DMS79 treated with DMSO at 0.1 percent for 48 hours (cell line): Measurements from ENCODE around the gene PORCN.
A peak's percentile ranks its signal among the peaks of the same experiment; 100 is the strongest.
"Not testable (repeated sequence)": the region's sequence is repeated elsewhere in the genome, so short reads cannot be mapped to it uniquely, and the experiment has no call there.

Source experiments
- DNase-seq: peaks from one replicate; lab custom pipeline; 2025; lab: John Stamatoyannopoulos, UW

PORCN gene

GRCh38 chrX:48513670-48514069 lies 4.9 kb downstream of the PORCN start:
- DNase-seq: no peak

GRCh38 chrX:48514126-48514806 lies 5.5 kb downstream of the PORCN start:
- DNase-seq: no peak

- no peak for DNase-seq
These were observed 6.2 kb downstream of the PORCN start for GRCh38 chrX:48514868-48515460.

- DNase-seq: no peak
These were observed 7.0 kb downstream of the PORCN start for GRCh38 chrX:48515842-48516241.

- no peak for DNase-seq
These were observed 7.5 kb downstream of the PORCN start for GRCh38 chrX:48516285-48516684.

- DNase-seq: no peak
These were observed 8.2 kb downstream of the PORCN start for GRCh38 chrX:48516987-48517386.

- DNase-seq: not testable (repeated sequence)
These were observed 10.7 kb downstream of the PORCN start for GRCh38 chrX:48519481-48519880.

- DNase-seq: no peak
These were observed 11.7 kb downstream of the PORCN start for GRCh38 chrX:48520455-48520854.

- peak; percentile 35 for DNase-seq
These were observed 12.2 kb downstream of the PORCN start for GRCh38 chrX:48520976-48521352.

- peak; percentile 91 for DNase-seq
These were observed 12.8 kb downstream of the PORCN start, which contains the start of gene EBP for GRCh38 chrX:48521353-48522243. EBP (plus strand) TSS chrX:48521808; CDS start chrX:48523772, 1,964 bp downstream.

GRCh38 chrX:48522291-48522690 lies 13.5 kb downstream of the PORCN start:
- no peak for DNase-seq

GRCh38 chrX:48523682-48524081 lies 14.9 kb downstream of the PORCN start:
- no peak for DNase-seq

- not testable (repeated sequence) for DNase-seq
These were observed 17.1 kb downstream of the PORCN start for GRCh38 chrX:48525853-48526252.

GRCh38 chrX:48530736-48531135 lies 21.9 kb downstream of the PORCN start:
- no peak for DNase-seq

GRCh38 chrX:48531358-48531959 lies 22.7 kb downstream of the PORCN start:
- no peak for DNase-seq

- DNase-seq: no peak
These were observed 23.4 kb downstream of the PORCN start for GRCh38 chrX:48532161-48532560.

- DNase-seq: no peak
These were observed 24.4 kb downstream of the PORCN start for GRCh38 chrX:48533165-48533564.

- DNase-seq: no peak
These were observed 30.0 kb downstream of the PORCN start for GRCh38 chrX:48538641-48539344.

- DNase-seq: peak; percentile 83
These were observed 30.7 kb downstream of the PORCN start, which contains the start of gene TBC1D25 for GRCh38 chrX:48539345-48540027. TBC1D25 (plus strand) TSS chrX:48539714; CDS start chrX:48539798, 84 bp downstream.

- no peak for DNase-seq
These were observed 31.2 kb downstream of the PORCN start for GRCh38 chrX:48540028-48540375.

GRCh38 chrX:48540480-48540879 lies 31.7 kb downstream of the PORCN start:
- DNase-seq: no peak
